ENCODE data around the gene SEC22A. TPM values are rescaled to one million over a fixed set of nuclear protein-coding genes. Genes with fewer than 3 reads are reported as not detected.

The SEC22A gene
- total and polyA plus RNA-seq, 2 of the 8 experiments (the other 6 are each of a cell fraction or from before 2014, with no cell fraction given) = 10.6 to 17.1 TPM

DNA sequence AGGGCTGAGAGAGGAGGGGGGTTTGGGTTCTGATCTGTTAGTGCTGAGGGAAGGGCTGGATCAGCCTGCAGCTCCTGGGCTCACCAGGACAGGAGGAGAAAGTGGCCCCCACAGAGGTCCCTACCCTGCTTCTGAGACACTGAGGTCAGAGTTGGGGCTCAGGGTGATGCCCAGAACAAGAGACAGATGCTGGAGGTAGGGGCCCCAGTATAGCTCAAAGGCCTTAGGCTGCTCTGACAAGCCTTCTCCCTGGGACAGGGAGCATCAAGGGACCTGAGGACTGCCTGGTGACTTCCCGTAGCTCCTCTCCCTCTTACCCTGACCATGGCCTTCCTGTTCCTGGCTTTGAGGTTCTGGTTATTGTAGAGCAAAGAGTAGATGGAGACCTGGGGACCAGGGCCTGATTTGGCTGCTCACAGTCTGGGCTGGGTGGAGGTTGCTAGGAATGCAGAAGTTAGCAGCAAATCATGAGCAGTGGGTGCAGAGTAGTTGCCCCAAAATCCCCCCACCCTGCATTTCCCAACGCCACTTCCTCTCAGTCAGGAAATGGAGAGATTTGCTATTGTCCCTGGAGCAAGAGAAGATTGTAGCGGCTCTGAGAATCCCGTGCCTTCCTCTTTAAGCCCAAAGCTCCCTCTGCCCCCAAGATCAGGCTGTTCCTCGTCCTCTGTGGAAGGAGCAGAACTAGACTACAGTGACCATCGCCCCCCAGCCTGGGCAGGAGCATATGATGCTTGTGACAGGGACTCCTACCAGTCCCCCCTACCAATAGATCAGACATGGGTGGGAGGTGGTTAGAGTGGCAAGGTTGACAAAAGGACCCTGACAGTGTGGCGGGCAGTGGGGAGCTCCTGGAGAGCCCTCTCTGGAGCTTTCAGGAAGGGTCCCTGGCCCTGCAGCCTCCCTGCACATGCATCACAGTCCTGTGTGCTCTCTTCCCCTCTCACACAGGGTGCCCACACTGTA lies 47.4 kb upstream of the SEC22A start (continued):
- TF ChIP-seq CBX5 (IDR thresholded peaks at IDR 0.05; ENCODE audit: low read depth, low read length) = no peak
- TF ChIP-seq RNF2 (IDR thresholded peaks at IDR 0.05; ENCODE audit: borderline replicate concordance, low read depth, low read length, missing control alignments, poor library complexity, severe bottlenecking) = no peak
- TF ChIP-seq RXRA (IDR thresholded peaks at IDR 0.05; ENCODE audit: insufficient read depth, low read depth, low read length) = no peak
- TF ChIP-seq NRF1 (IDR thresholded peaks at IDR 0.05; ENCODE audit: low read depth, low read length) = no peak
- TF ChIP-seq, protein P1, sequence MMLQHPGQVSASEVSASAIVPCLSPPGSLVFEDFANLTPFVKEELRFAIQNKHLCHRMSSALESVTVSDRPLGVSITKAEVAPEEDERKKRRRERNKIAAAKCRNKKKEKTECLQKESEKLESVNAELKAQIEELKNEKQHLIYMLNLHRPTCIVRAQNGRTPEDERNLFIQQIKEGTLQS (IDR thresholded peaks at IDR 0.05; ENCODE audit: insufficient read depth, low read depth, low read length) = no peak
- TF ChIP-seq POU5F1 (IDR thresholded peaks at IDR 0.05; ENCODE audit: low read depth, low read length) = no peak
- TF ChIP-seq POLR2AphosphoS5 (IDR thresholded peaks at IDR 0.05; ENCODE audit: low read depth, low read length) = no peak
- no peak for TF ChIP-seq ASH2L (IDR thresholded peaks at IDR 0.05; ENCODE audit: low read length)
- TF ChIP-seq BCL11A (IDR thresholded peaks at IDR 0.05; ENCODE audit: low read depth in 2 of 2, low read length in 2 of 2) = no peak
- no peak for TF ChIP-seq CHD2 (IDR thresholded peaks at IDR 0.05; ENCODE audit: low read length)
- no peak for TF ChIP-seq BACH1 (IDR thresholded peaks at IDR 0.05; ENCODE audit: low read length)
